Measurements from ENCODE around the gene C1orf174. TPM values are rescaled to one million over a fixed set of nuclear protein-coding genes. Genes with fewer than 3 reads are reported as not detected.

Gene C1orf174
- total and polyA plus RNA-seq, 11 donors = 7.9 to 16.4 (median 11.3) TPM

DNA sequence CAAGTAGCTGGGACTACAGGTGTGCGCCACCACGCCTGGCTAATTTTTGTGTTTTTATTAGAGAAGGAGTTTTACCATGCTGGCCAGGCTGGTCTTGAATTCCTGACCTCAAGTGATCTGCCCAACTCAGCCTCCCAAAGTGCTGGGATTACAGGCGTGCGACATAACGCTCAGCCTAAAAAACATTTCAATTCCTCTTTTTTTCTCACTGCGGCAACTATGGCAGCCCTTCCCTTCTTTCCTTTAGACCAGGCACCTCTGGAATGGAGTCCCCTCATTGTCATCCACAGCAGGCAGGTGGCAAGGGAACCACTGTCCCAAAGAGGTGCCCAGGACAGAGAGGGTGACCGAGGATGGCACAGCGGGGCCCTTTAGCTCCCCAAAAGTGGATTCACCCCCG, 57.2 kb downstream of the C1orf174 start:
- H3K4me3 ChIP-seq = no peak overlapping the region
- no peaks in the 10 kb centered on the region for H3K27me3 ChIP-seq
- ATAC-seq (no peak), DNase-seq (no peak)
- H3K4me1 ChIP-seq = peaks cover 0 to 5% (median 0%) of the 10 kb centered on the region in 12 donors
- H3K36me3 ChIP-seq = peaks cover 0 to 95% (median 83%) of the 10 kb centered on the region in 9 donors
- peaks cover 0 to 2% (median 0%) of the 10 kb centered on the region in 12 donors for H3K9me3 ChIP-seq
- H3K27ac ChIP-seq = peak overlapping the region in 1 of 12 donors; percentile 64
- TF ChIP-seq, protein P1, sequence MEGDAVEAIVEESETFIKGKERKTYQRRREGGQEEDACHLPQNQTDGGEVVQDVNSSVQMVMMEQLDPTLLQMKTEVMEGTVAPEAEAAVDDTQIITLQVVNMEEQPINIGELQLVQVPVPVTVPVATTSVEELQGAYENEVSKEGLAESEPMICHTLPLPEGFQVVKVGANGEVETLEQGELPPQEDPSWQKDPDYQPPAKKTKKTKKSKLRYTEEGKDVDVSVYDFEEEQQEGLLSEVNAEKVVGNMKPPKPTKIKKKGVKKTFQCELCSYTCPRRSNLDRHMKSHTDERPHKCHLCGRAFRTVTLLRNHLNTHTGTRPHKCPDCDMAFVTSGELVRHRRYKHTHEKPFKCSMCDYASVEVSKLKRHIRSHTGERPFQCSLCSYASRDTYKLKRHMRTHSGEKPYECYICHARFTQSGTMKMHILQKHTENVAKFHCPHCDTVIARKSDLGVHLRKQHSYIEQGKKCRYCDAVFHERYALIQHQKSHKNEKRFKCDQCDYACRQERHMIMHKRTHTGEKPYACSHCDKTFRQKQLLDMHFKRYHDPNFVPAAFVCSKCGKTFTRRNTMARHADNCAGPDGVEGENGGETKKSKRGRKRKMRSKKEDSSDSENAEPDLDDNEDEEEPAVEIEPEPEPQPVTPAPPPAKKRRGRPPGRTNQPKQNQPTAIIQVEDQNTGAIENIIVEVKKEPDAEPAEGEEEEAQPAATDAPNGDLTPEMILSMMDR (IDR thresholded peaks at IDR 0.05) = no peak
- no peak for TF ChIP-seq POLR2A (IDR thresholded peaks at IDR 0.05)
- WGBS, 4 donors = 93 to 97% (median 96%) methylated on average over 9 of the region's 9 CpGs
- intact Hi-C loops (cut with DNase I) = no loop called here

DNA sequence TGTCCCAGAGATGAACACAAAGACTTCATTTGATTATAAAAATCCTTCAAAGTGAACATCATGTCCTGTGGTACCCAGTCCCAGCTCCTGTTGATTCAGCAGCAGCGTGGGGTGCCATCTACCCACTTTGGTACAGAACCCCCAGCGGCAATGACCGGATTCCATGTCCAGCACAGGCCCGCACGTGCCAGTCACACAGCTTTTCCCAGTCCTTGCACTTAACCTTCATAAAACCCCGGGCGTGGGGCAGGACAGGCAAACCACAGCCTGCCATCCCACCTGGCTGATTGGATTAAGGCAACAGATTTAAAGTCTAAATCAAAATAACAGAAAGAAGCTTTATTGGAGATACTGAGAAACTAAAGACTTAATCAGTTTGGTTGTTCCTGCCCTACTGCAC, 58.6 kb downstream of the C1orf174 start:
- peaks cover 0 to 5% (median 0%) of the 10 kb centered on the region in 12 donors for H3K4me1 ChIP-seq
- ATAC-seq (no peak), DNase-seq (no peak)
- WGBS, 4 donors = 97% methylated on average over 7 of the region's 7 CpGs
- peaks cover 4 to 95% (median 83%) of the 10 kb centered on the region in 9 donors for H3K36me3 ChIP-seq
- H3K4me3 ChIP-seq = no peak overlapping the region
- intact Hi-C loops (cut with DNase I) = no loop called here
- TF ChIP-seq POLR2A (IDR thresholded peaks at IDR 0.05) = no peak
- TF ChIP-seq, protein P1 (IDR thresholded peaks at IDR 0.05) = no peak
- no peaks in the 10 kb centered on the region for H3K27me3 ChIP-seq
- H3K27ac ChIP-seq = no peak overlapping the region
- H3K9me3 ChIP-seq = peaks cover 0 to 16% (median 6%) of the 10 kb centered on the region in 12 donors

Other genes starting within 250 kb of the C1orf174 start
- gene TP73, start 247.8 kb downstream of the C1orf174 start, total RNA-seq = under 1 TPM in 3 of 9 donors, not detected in 6; 0.15 to 0.53 (median 0.19) TPM
- under 1 TPM; 0.01 to 0.11 TPM for gene TP73, start 247.8 kb downstream of the C1orf174 start, polyA plus RNA-seq
- not detected for gene CCDC27, start 147.8 kb downstream of the C1orf174 start, total RNA-seq
- gene CCDC27, start 147.8 kb downstream of the C1orf174 start, polyA plus RNA-seq = not detected
- 10 to 100 TPM in 6 of 9 donors, 1 to 10 TPM in 3; 9.4 to 20.8 (median 11.7) TPM for gene SMIM1, start 127.5 kb downstream of the C1orf174 start, total RNA-seq
- 10 to 100 TPM in 1 of 2 donors, 1 to 10 TPM in 1; 3.8 to 51.2 TPM for gene SMIM1, start 127.5 kb downstream of the C1orf174 start, polyA plus RNA-seq
- gene LRRC47, start 103.8 kb downstream of the C1orf174 start, total RNA-seq = 10 to 100 TPM; 51.3 to 85.7 (median 68.8) TPM
- 10 to 100 TPM; 18.4 to 39.2 TPM for gene LRRC47, start 103.8 kb downstream of the C1orf174 start, polyA plus RNA-seq
- gene CEP104, start 43.1 kb downstream of the C1orf174 start, total RNA-seq = 10 to 100 TPM; 22.2 to 46.1 (median 33.4) TPM
- gene CEP104, start 43.1 kb downstream of the C1orf174 start, polyA plus RNA-seq = 10 to 100 TPM in 1 of 2 donors, 1 to 10 TPM in 1; 5.5 to 12.8 TPM
- gene DFFB, start 42.8 kb downstream of the C1orf174 start, total RNA-seq = 1 to 10 TPM; 1.3 to 5.8 (median 2.6) TPM
- 1 to 10 TPM; 2.0 to 3.3 TPM for gene DFFB, start 42.8 kb downstream of the C1orf174 start, polyA plus RNA-seq

Measured in heart left ventricle (tissue), 16 donors.